Endothelial cell of umbilical vein (primary cell): ENCODE measurements around the gene MMADHC. TPM values are rescaled to one million over a fixed set of nuclear protein-coding genes. Genes with fewer than 3 reads are reported as not detected.
A peak's percentile ranks its signal among the peaks of the same experiment; 100 is the strongest.

ENCODE experiments used
- BruUV-seq: library from RNA; stranded (reverse); fragments of 400-500 nt; replicated peaks from 2 replicates; lab custom pipeline; 2021; lab: Mats Ljungman, UMichigan
- CTCF ChIA-PET: fragments of 300-600, 350-600 bp; sonication (Branson Sonifier 250); formaldehyde crosslinking; loops from one replicate; lab custom pipeline; 2021; ENCODE audit warnings: antibody characterized with exemption, inconsistent platforms; lab: Charles Lee
- POLR2A ChIA-PET: fragments of 300-600, 350-600 bp; sonication (Branson Sonifier 250); formaldehyde crosslinking; loops from one replicate; lab custom pipeline; 2021; ENCODE audit warnings: antibody characterized with exemption, inconsistent platforms; lab: Charles Lee
- DNase-seq: peaks from one replicate; pipeline ENCODE4 v3.0.0-alpha.2; 2011; ENCODE audit warnings: low read depth, low spot score
- FAIRE-seq: peaks from 2 replicates; lab custom pipeline; 2011; peaks lifted over from hg19 to GRCh38; lab: Jason Lieb, UNC
- H2AFZ ChIP-seq: 2 replicates; pipeline ENCODE4 v1.6.0; 2012; ENCODE audit warnings: low read depth, low read length, control low read depth, inconsistent platforms
- H3K27ac ChIP-seq: 2 replicates; pipeline ENCODE4 v1.5.1; 2011; ENCODE audit warnings: low read depth, mild to moderate bottlenecking, control low read depth, low read length, moderate library complexity; ENCODE audit not compliant: insufficient read depth
- H3K27me3 ChIP-seq, 2 experiments: 2 replicates each; pipeline versions ENCODE4 v1.6.0 to v1.6.1; 2011; ENCODE audit warnings: low read length in 2 of 2, mixed read lengths in 1 of 2; ENCODE audit not compliant: control insufficient read depth in 2 of 2, insufficient read depth in 2 of 2
- H3K36me3 ChIP-seq, 2 experiments: 2 replicates in 1 of 2; 3 replicates in 1 of 2; pipeline ENCODE4 v1.5.1; 2011; ENCODE audit warnings: low read length in 2 of 2, mild to moderate bottlenecking in 1 of 2, moderate library complexity in 1 of 2; ENCODE audit not compliant: control insufficient read depth in 2 of 2, insufficient read depth in 2 of 2; ENCODE audit errors: extremely low read depth in 1 of 2
- H3K4me1 ChIP-seq: 3 replicates; pipeline ENCODE4 v1.5.1; 2011; ENCODE audit warnings: mild to moderate bottlenecking, low read length; ENCODE audit not compliant: control insufficient read depth, insufficient read depth; ENCODE audit errors: extremely low read depth
- H3K4me2 ChIP-seq: 2 replicates; pipeline ENCODE4 v1.6.1; 2011; ENCODE audit warnings: low read length, control low read depth, mixed read lengths; ENCODE audit not compliant: insufficient read depth
- H3K4me3 ChIP-seq, 3 experiments: fragments of 200-600 bp in 1 of 3; sonication (generic), shearing (Covaris generic) in 1 of 3; replicated peaks in 1 of 3; 2 replicates each; pipeline ENCODE4 v1.5.1; 2011 to 2016; ENCODE audit warnings: control low read depth in 3 of 3, low read length in 3 of 3, mild to moderate bottlenecking in 2 of 3, inconsistent platforms in 1 of 3, low read depth in 1 of 3, moderate library complexity in 1 of 3; ENCODE audit not compliant: insufficient read depth in 1 of 3
- H3K79me2 ChIP-seq: 2 replicates; pipeline ENCODE4 v1.6.0; 2012; ENCODE audit warnings: low read length, inconsistent platforms; ENCODE audit not compliant: control insufficient read depth, insufficient read depth
- H3K9ac ChIP-seq: replicated peaks from 2 replicates; pipeline ENCODE3; 2011; ENCODE audit warnings: low read length, control low read depth; ENCODE audit not compliant: insufficient read depth; ENCODE audit errors: extremely low read depth
- H3K9me1 ChIP-seq: replicated peaks from 3 replicates; pipeline ENCODE4 v1.6.0; 2011; ENCODE audit warnings: mild to moderate bottlenecking, low read length; ENCODE audit not compliant: control insufficient read depth, insufficient read depth; ENCODE audit errors: extremely low read depth
- H3K9me3 ChIP-seq: replicated peaks from 2 replicates; pipeline ENCODE4 v1.5.1; 2012; ENCODE audit warnings: low read length, inconsistent platforms; ENCODE audit not compliant: control insufficient read depth, insufficient read depth
- H4K20me1 ChIP-seq: replicated peaks from 2 replicates; pipeline ENCODE3; 2011; ENCODE audit warnings: mild to moderate bottlenecking, low read length; ENCODE audit not compliant: control insufficient read depth, insufficient read depth; ENCODE audit errors: extremely low read depth
- FOS ChIP-seq: IDR thresholded peaks from 2 replicates; pipeline ENCODE4 v1.6.1; 2011; ENCODE audit warnings: mild to moderate bottlenecking, low read length, moderate library complexity, borderline replicate concordance; ENCODE audit not compliant: insufficient read depth
- GATA2 ChIP-seq: IDR thresholded peaks from 2 replicates; pipeline ENCODE4 v1.7.0; 2011; ENCODE audit warnings: low read depth, mild to moderate bottlenecking, moderate library complexity, mixed read lengths, low read length; ENCODE audit not compliant: insufficient read length, insufficient read depth
- POLR2AphosphoS5 ChIP-seq: IDR thresholded peaks from 2 replicates; pipeline ENCODE4 v1.6.1; 2012; ENCODE audit warnings: low read depth, mild to moderate bottlenecking, control low read depth, low read length, moderate library complexity; ENCODE audit not compliant: insufficient read depth
- dilution Hi-C: fragments of 300-500 bp; cut with MboI; formaldehyde crosslinking; loops from one replicate; pipeline ENCODE4 v1.15.0; 2019; ENCODE audit warnings: low sequenced_read_pairs; ENCODE audit not compliant: extremely low pct_ligation_motif_present
- intact Hi-C: fragments of 100-400 bp; cut with micrococcal nuclease; formaldehyde crosslinking; loops from one replicate; pipeline ENCODE4 v1.10.0; 2022
- polyA plus RNA-seq, 4 experiments: library from polyadenylated mRNA; depleted of rRNA in 3 of 4; stranded (reverse) in 3 of 4; unstranded in 1 of 4; fragments of >200 nt; gene quantifications; 2 replicates each; pipeline versions ENCODE4 v1.2.1 to v1.2.3, GENCODE V29; 2011 to 2012; ENCODE audit warnings: missing spikeins in 1 of 4
- total RNA-seq: library from RNA; stranded (reverse); gene quantifications from 2 replicates; pipeline ENCODE4 v1.2.3, GENCODE V29; 2021

MMADHC gene
- total and polyA plus RNA-seq, 2 donors (not counting 3 experiments of a cell fraction or from before 2014, with no cell fraction given), result 53.4 to 115 TPM

- Histone ChIP-seq H3K27ac (no peak overlapping the region), H3K4me1 (peaks cover 6% of the 10 kb centered on the region), H3K4me3 (no peak overlapping the region), H3K36me3 (no peaks in the 10 kb centered on the region), H3K27me3 (no peaks in the 10 kb centered on the region), H4K20me1 (no peaks in the 10 kb centered on the region), H3K4me2 (no peak overlapping the region), H3K9ac (no peak overlapping the region), H2AFZ (no peak overlapping the region), H3K9me1 (no peaks in the 10 kb centered on the region), H3K9me3 (no peaks in the 10 kb centered on the region), H3K79me2 (no peaks in the 10 kb centered on the region)
- ChIA-PET POLR2A (no interaction called here), CTCF (interaction anchor here (3.5 to 5.3 kb wide), 2 partner anchors 518 to 543 kb away, joined by 11 to 212 read pairs; no protein-coding TSS in a partner anchor)
- no peak for FAIRE-seq
- intact Hi-C loops, result loop anchor here (2.0 to 10.0 kb wide), 6 partner anchors 227 to 1675 kb away; partner anchors contain the start of genes EPC2 and LYPD6
- TF ChIP-seq FOS (no peak), POLR2AphosphoS5 (no peak)
- dilution Hi-C loops, result no loop called here
- no TSS peak for BruUV-seq
- DNase-seq, result no peak
These were observed 28.1 kb downstream of the MMADHC start for GRCh38 chr2:149559341-149560068.

DNA sequence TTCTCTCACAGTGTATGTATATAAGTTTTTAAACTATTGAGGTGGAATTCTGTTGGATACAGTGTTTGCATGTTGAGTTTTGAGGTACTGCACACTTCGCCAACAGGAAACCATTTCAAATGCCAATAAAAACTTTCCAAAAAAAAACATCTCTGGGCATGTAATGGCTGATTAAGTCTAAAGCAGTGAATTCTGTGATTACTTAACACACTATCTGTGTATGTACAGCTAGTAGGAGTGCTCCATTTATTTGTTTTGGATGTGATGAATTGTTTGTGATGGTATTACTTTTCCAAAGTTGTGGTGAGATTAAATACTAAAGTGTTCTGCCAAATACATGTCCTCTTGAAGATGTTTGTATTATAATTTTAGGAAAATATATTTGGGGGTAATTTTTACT is 31.1 kb downstream of the MMADHC start:
- H3K4me3 ChIP-seq, result no peak overlapping the region
- H3K27me3 ChIP-seq, result no peaks in the 10 kb centered on the region
- no peaks in the 10 kb centered on the region for H4K20me1 ChIP-seq
- ChIA-PET POLR2A (no interaction called here), CTCF (interaction anchor here (0.8 to 1.2 kb wide), 2 partner anchors 539 to 1682 kb away, joined by 3 read pairs; no protein-coding TSS in a partner anchor)
- no peak overlapping the region for H3K9ac ChIP-seq
- H3K79me2 ChIP-seq, result no peaks in the 10 kb centered on the region
- no peaks in the 10 kb centered on the region for H3K36me3 ChIP-seq
- no peaks in the 10 kb centered on the region for H3K9me1 ChIP-seq
- H3K9me3 ChIP-seq, result no peaks in the 10 kb centered on the region
- DNase-seq (peak; percentile 65), FAIRE-seq (peak; percentile 73)
- H2AFZ ChIP-seq, result peak overlapping the region; percentile 3
- peaks cover 4% of the 10 kb centered on the region for H3K4me1 ChIP-seq
- no peak for TF ChIP-seq GATA2
- BruUV-seq, result no TSS peak
- no peak overlapping the region for H3K27ac ChIP-seq
- intact Hi-C loops (no loop called here), dilution Hi-C loops (no loop called here)
- H3K4me2 ChIP-seq, result no peak overlapping the region
